Mesenchymal stem cell (in vitro differentiated cells and primary cell): Measurements from ENCODE around the gene LBX2.

Experiments
- DNase-seq: peaks from one replicate; pipeline ENCODE4 v3.0.0-alpha.2; 2013
- H2AFZ ChIP-seq: one replicate; pipeline ENCODE4 v1.6.1; 2013; ENCODE audit warnings: low read depth, mild to moderate bottlenecking, control low read depth, inconsistent platforms, low read length, moderate library complexity
- H2AK5ac ChIP-seq: 2 replicates; pipeline ENCODE4 v1.6.1; 2013; ENCODE audit warnings: low read length, moderate library complexity, mild to moderate bottlenecking, inconsistent platforms; ENCODE audit not compliant: severe bottlenecking
- H2BK120ac ChIP-seq: one replicate; pipeline ENCODE4 v1.6.1; 2013; ENCODE audit warnings: low read depth, mild to moderate bottlenecking, inconsistent platforms, low read length, moderate library complexity
- H2BK12ac ChIP-seq, 2 experiments: one replicate each; pipeline ENCODE4 v1.6.1; 2013; ENCODE audit warnings: inconsistent platforms in 2 of 2, low read length in 2 of 2, mild to moderate bottlenecking in 2 of 2, moderate library complexity in 2 of 2, control low read depth in 1 of 2
- H2BK15ac ChIP-seq: one replicate; pipeline ENCODE4 v1.6.1; 2013; ENCODE audit warnings: mild to moderate bottlenecking, low read depth, inconsistent platforms; ENCODE audit not compliant: poor library complexity, severe bottlenecking
- H2BK5ac ChIP-seq: 2 replicates; pipeline ENCODE4 v1.6.1; 2013; ENCODE audit warnings: low read depth, mild to moderate bottlenecking, low read length, control low read depth, inconsistent platforms; ENCODE audit not compliant: poor library complexity, severe bottlenecking
- H3K14ac ChIP-seq, 2 experiments: one replicate each; pipeline ENCODE4 v1.6.1; 2013; ENCODE audit warnings: inconsistent platforms in 2 of 2, low read length in 2 of 2, control low read depth in 1 of 2, mild to moderate bottlenecking in 1 of 2, moderate library complexity in 1 of 2
- H3K18ac ChIP-seq, 2 experiments: one replicate each; pipeline ENCODE4 v1.6.1; 2013; ENCODE audit warnings: inconsistent platforms in 2 of 2, low read length in 2 of 2, control low read depth in 1 of 2, low read depth in 1 of 2, mild to moderate bottlenecking in 1 of 2
- H3K23ac ChIP-seq, 2 experiments: one replicate each; pipeline ENCODE4 v1.6.1; 2013; ENCODE audit warnings: inconsistent platforms in 2 of 2, low read length in 2 of 2, mild to moderate bottlenecking in 2 of 2, moderate library complexity in 2 of 2, control low read depth in 1 of 2
- H3K27ac ChIP-seq: 2 replicates; pipeline ENCODE4 v1.5.1; 2013; ENCODE audit warnings: mild to moderate bottlenecking, moderate library complexity, low read length, control low read depth, inconsistent platforms; ENCODE audit not compliant: poor library complexity, severe bottlenecking
- H3K27me3 ChIP-seq, 2 experiments: 2 replicates each; pipeline versions ENCODE4 v1.6.1 to v1.7.0; 2013; ENCODE audit warnings: low read length in 2 of 2, mild to moderate bottlenecking in 2 of 2, moderate library complexity in 2 of 2, control low read depth in 1 of 2, inconsistent platforms in 1 of 2; ENCODE audit not compliant: control insufficient read depth in 1 of 2, insufficient read depth in 1 of 2
- H3K36me3 ChIP-seq, 2 experiments: 2 replicates each; pipeline versions ENCODE4 v1.6.1 to v1.7.0; 2013; ENCODE audit warnings: low read length in 2 of 2, control low read depth in 1 of 2, inconsistent platforms in 1 of 2, low read depth in 1 of 2, mild to moderate bottlenecking in 1 of 2; ENCODE audit not compliant: insufficient read depth in 2 of 2, control insufficient read depth in 1 of 2
- H3K4ac ChIP-seq, 2 experiments: one replicate each; pipeline ENCODE4 v1.6.1; 2013; ENCODE audit warnings: inconsistent platforms in 2 of 2, low read length in 2 of 2, mild to moderate bottlenecking in 2 of 2, moderate library complexity in 2 of 2, control low read depth in 1 of 2, low read depth in 1 of 2
- H3K4me1 ChIP-seq: 2 replicates; pipeline ENCODE4 v1.6.1; 2013; ENCODE audit warnings: low read depth, low read length, control low read depth; ENCODE audit not compliant: control insufficient read depth, insufficient read depth
- H3K4me2 ChIP-seq: 2 replicates; pipeline ENCODE4 v1.6.1; 2013; ENCODE audit warnings: low read length, mild to moderate bottlenecking, inconsistent platforms; ENCODE audit not compliant: poor library complexity, severe bottlenecking
- H3K4me3 ChIP-seq, 2 experiments: 2 replicates each; pipeline versions ENCODE4 v1.5.1 to v1.7.0; 2013; ENCODE audit warnings: low read length in 2 of 2, mild to moderate bottlenecking in 2 of 2, control low read depth in 1 of 2, low read depth in 1 of 2; ENCODE audit not compliant: insufficient read depth in 1 of 2
- H3K79me1 ChIP-seq: replicated peaks from 2 replicates; pipeline ENCODE4 v1.6.1; 2013; ENCODE audit warnings: mild to moderate bottlenecking, control low read depth, low read length, inconsistent platforms; ENCODE audit not compliant: poor library complexity, severe bottlenecking
- H3K9ac ChIP-seq: 2 replicates; pipeline ENCODE4 v1.7.0; 2013; ENCODE audit warnings: mild to moderate bottlenecking, low read length, moderate library complexity
- H3K9me3 ChIP-seq: 2 replicates; pipeline ENCODE4 v1.7.0; 2013; ENCODE audit warnings: mild to moderate bottlenecking, low read length; ENCODE audit not compliant: control insufficient read depth
- H4K8ac ChIP-seq: one replicate; pipeline ENCODE4 v1.6.1; 2013; ENCODE audit warnings: inconsistent platforms, mild to moderate bottlenecking, low read length, moderate library complexity
- H4K91ac ChIP-seq: one replicate; pipeline ENCODE4 v1.6.1; 2013; ENCODE audit warnings: mild to moderate bottlenecking, low read length, inconsistent platforms
- WGBS: methylation state at CpG from one replicate; pipeline ENCODE4 v1.1.7; 2013; ENCODE audit warnings: mixed read lengths; 5-methylcytosine and 5-hydroxymethylcytosine counted together

Gene LBX2

GRCh38 chr2:74536166-74536950, 37.0 kb upstream of the LBX2 start:
- Histone ChIP-seq H3K4me1 (no peaks in the 10 kb centered on the region), H2BK15ac (no peak overlapping the region), H2AK5ac (no peak overlapping the region), H3K4ac (no peak overlapping the region), H3K23ac (no peak overlapping the region), H3K27me3 (peaks cover 0 to 5% of the 10 kb centered on the region in 2 experiments), H2BK5ac (no peak overlapping the region), H3K9ac (peak overlapping the region; percentile 25), H2BK120ac (no peak overlapping the region), H3K4me2 (no peak overlapping the region), H2AFZ (no peak overlapping the region), H3K18ac (no peak overlapping the region), H3K27ac (no peak overlapping the region), H2BK12ac (no peak overlapping the region), H4K91ac (no peak overlapping the region), H3K4me3 (no peak overlapping the region), H3K36me3 (peaks cover 19 to 29% of the 10 kb centered on the region in 2 experiments), H4K8ac (no peak overlapping the region), H3K79me1 (peaks cover 5% of the 10 kb centered on the region), H3K14ac (no peak overlapping the region), H3K9me3 (no peaks in the 10 kb centered on the region)
- no peak for DNase-seq
- WGBS: 95% methylated on average over 21 of the region's 23 CpGs

DNA sequence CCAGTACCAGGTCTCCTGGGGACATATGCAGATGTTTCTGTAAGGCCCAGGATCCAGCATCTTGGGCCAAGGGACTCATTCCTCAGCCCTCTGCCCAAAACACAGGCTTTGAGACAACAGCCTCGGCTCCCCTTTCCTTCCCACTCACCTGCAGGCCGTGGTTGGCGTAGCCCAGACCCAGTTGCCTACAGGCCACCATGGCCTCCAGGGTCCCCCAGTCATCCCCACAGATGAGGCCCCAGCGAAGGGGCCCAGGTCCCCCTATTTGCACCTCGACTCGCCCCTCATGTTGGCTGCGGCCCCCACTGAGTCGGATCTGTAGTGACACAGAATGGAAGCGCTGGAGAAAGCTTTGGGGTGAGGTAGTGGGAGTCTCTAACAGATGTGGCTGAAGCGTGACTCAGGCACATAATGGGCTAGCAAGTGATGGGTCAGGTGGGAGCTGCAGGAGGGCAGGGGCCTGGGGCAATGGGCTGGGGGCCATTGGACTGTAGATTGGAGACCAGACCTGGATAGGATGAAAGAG, 36.1 kb upstream of the LBX2 start:
- Histone ChIP-seq H3K36me3 (peaks cover 19 to 33% of the 10 kb centered on the region in 2 experiments), H2BK12ac (no peak overlapping the region), H2AFZ (no peak overlapping the region), H4K91ac (no peak overlapping the region), H3K79me1 (peaks cover 10% of the 10 kb centered on the region), H3K23ac (no peak overlapping the region), H3K9ac (no peak overlapping the region), H3K27ac (no peak overlapping the region), H2BK120ac (no peak overlapping the region), H3K18ac (no peak overlapping the region), H4K8ac (no peak overlapping the region), H3K14ac (no peak overlapping the region), H3K4me1 (peaks cover 4% of the 10 kb centered on the region), H3K9me3 (no peaks in the 10 kb centered on the region), H3K27me3 (peaks cover 0 to 5% of the 10 kb centered on the region in 2 experiments), H3K4me2 (no peak overlapping the region), H3K4me3 (no peak overlapping the region), H2BK5ac (no peak overlapping the region), H3K4ac (no peak overlapping the region), H2BK15ac (no peak overlapping the region), H2AK5ac (no peak overlapping the region)
- WGBS: 96% methylated on average over 10 of the region's 10 CpGs
- DNase-seq: no peak

DNA sequence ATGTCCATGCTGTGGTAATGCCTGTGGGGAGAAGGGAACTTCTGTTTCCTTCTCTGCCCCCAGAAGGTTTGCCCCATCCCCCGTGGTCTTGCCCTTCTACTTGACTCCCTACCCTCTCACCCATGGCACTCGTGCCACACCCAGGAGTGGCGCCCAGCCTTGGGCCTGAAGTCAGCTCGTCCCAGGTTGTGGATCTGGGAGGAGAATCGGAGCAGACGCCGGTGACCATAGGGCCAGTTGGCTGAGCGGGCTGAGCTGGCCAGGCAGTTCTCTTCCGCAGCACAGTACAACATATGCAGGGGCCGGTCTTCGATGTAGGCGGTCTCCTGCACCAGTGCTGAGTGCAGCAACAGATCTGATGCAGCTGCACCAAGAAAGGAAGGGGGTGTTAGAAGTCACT, 35.0 kb upstream of the LBX2 start:
- Histone ChIP-seq H2BK15ac (no peak overlapping the region), H3K27me3 (peaks cover 0 to 5% of the 10 kb centered on the region in 2 experiments), H3K23ac (no peak overlapping the region), H3K14ac (no peak overlapping the region), H3K27ac (no peak overlapping the region), H2BK12ac (no peak overlapping the region), H3K4ac (no peak overlapping the region), H3K4me2 (no peak overlapping the region), H2AFZ (no peak overlapping the region), H3K36me3 (peaks cover 19 to 33% of the 10 kb centered on the region in 2 experiments), H3K9ac (no peak overlapping the region), H3K18ac (no peak overlapping the region), H2AK5ac (no peak overlapping the region), H4K91ac (no peak overlapping the region), H3K4me1 (peaks cover 7% of the 10 kb centered on the region), H3K79me1 (peaks cover 14% of the 10 kb centered on the region), H2BK5ac (no peak overlapping the region), H2BK120ac (no peak overlapping the region), H3K4me3 (no peak overlapping the region), H3K9me3 (no peaks in the 10 kb centered on the region), H4K8ac (no peak overlapping the region)
- no peak for DNase-seq
- 91% methylated on average over 12 of the region's 12 CpGs for WGBS

- no peak overlapping the region for H2BK12ac ChIP-seq
- no peak overlapping the region for H4K8ac ChIP-seq
- no peaks in the 10 kb centered on the region for H3K9me3 ChIP-seq
- peaks cover 9% of the 10 kb centered on the region for H3K4me1 ChIP-seq
- H2AFZ ChIP-seq: no peak overlapping the region
- no peak overlapping the region for H3K9ac ChIP-seq
- H3K27me3 ChIP-seq: peaks cover 0 to 4% of the 10 kb centered on the region in 2 experiments
- H4K91ac ChIP-seq: no peak overlapping the region
- no peak overlapping the region for H3K4me3 ChIP-seq
- no peak overlapping the region for H3K14ac ChIP-seq
- no peak overlapping the region for H2BK5ac ChIP-seq
- H3K23ac ChIP-seq: no peak overlapping the region
- H2BK15ac ChIP-seq: no peak overlapping the region
- H3K18ac ChIP-seq: no peak overlapping the region
- 96% methylated on average over 4 of the region's 4 CpGs for WGBS
- no peak overlapping the region for H2BK120ac ChIP-seq
- H3K79me1 ChIP-seq: peaks cover 16% of the 10 kb centered on the region
- no peak overlapping the region for H3K27ac ChIP-seq
- no peak overlapping the region for H2AK5ac ChIP-seq
- H3K4me2 ChIP-seq: no peak overlapping the region
- no peak overlapping the region for H3K4ac ChIP-seq
- peaks cover 19 to 33% of the 10 kb centered on the region in 2 experiments for H3K36me3 ChIP-seq
- DNase-seq: no peak
Observed at GRCh38 chr2:74533464-74533863, 34.1 kb upstream of the LBX2 start.
